ENCODE measurements around the gene SFXN5. TPM values are rescaled to one million over a fixed set of nuclear protein-coding genes. Genes with fewer than 3 reads are reported as not detected.

The SFXN5 gene
- total RNA-seq, 6 experiments from 2014 or later: 33.1 to 73.4 (median 56.6) TPM

GRCh38 chr2:72916743-72917137 is 154.8 kb downstream of the SFXN5 start:
- Histone ChIP-seq H3K27me3 (peaks cover 20 to 58% of the 10 kb centered on the region in 2 donors), H3K27ac (no peak overlapping the region), H3K4me3 (peak overlapping the region; percentile 18 to 46 (median 40)), H3K4me1 (peaks cover 0 to 34% (median 13%) of the 10 kb centered on the region in 4 donors), H3K36me3 (no peaks in the 10 kb centered on the region), H3K9me3 (no peaks in the 10 kb centered on the region)
- TF ChIP-seq POLR2A (IDR thresholded peaks at IDR 0.05): no peak
- no peak for TF ChIP-seq CTCF (IDR thresholded peaks at IDR 0.05)
- intact Hi-C loops (cut with DNase I): no loop called here
- 11% methylated on average over 3 of the region's 29 CpGs for whole genome bisulfite sequencing (ENCODE audit: insufficient coverage, low coverage, low lambda C conversion rate, missing lambda C conversion rate)
- ATAC-seq (peak in 3 of 4 donors; percentile 1 to 17 (median 5)), DNase-seq (no peak)

- Histone ChIP-seq H3K27ac (no peak overlapping the region), H3K4me3 (peak overlapping the region; percentile 18 to 46 (median 40)), H3K36me3 (no peaks in the 10 kb centered on the region), H3K4me1 (peaks cover 0 to 34% (median 13%) of the 10 kb centered on the region in 4 donors), H3K9me3 (no peaks in the 10 kb centered on the region), H3K27me3 (peaks cover 20 to 51% of the 10 kb centered on the region in 2 donors)
- 0% methylated on average over 12 of the region's 86 CpGs for WGBS (ENCODE audit: insufficient coverage, low coverage, low lambda C conversion rate, missing lambda C conversion rate)
- TF ChIP-seq CTCF (IDR thresholded peaks at IDR 0.05) (no peak), POLR2A (IDR thresholded peaks at IDR 0.05) (no peak)
- peak; percentile 66 to 83 (median 76) for DNase-seq
- ATAC-seq: peak; percentile 75 to 82 (median 80)
- intact Hi-C loops (cut with DNase I): no loop called here
Measured at GRCh38 chr2:72915907-72916742, 155.4 kb downstream of the SFXN5 start.

- no peak overlapping the region for H3K27ac ChIP-seq
- no peaks in the 10 kb centered on the region for H3K9me3 ChIP-seq
- DNase-seq (no peak), ATAC-seq (no peak)
- H3K4me1 ChIP-seq: peaks cover 0 to 33% (median 13%) of the 10 kb centered on the region in 4 donors
- no peaks in the 10 kb centered on the region for H3K36me3 ChIP-seq
- TF ChIP-seq CTCF (IDR thresholded peaks at IDR 0.05): no peak
- TF ChIP-seq POLR2A (IDR thresholded peaks at IDR 0.05): no peak
- peaks cover 17 to 49% of the 10 kb centered on the region in 2 donors for H3K27me3 ChIP-seq
- intact Hi-C loops (cut with DNase I): no loop called here
- peak overlapping the region; percentile 18 to 46 (median 39) for H3K4me3 ChIP-seq
- WGBS (ENCODE audit: insufficient coverage, low coverage, low lambda C conversion rate, missing lambda C conversion rate): 3% methylated on average over 15 of the region's 26 CpGs
Measured at GRCh38 chr2:72915320-72915906, 156.1 kb downstream of the SFXN5 start.

- H3K4me1 ChIP-seq: peaks cover 0 to 28% (median 13%) of the 10 kb centered on the region in 4 donors
- WGBS (ENCODE audit: insufficient coverage, low coverage, low lambda C conversion rate, missing lambda C conversion rate): 5% methylated on average over 17 of the region's 17 CpGs
- H3K4me3 ChIP-seq: no peak overlapping the region
- DNase-seq: no peak
- H3K9me3 ChIP-seq: no peaks in the 10 kb centered on the region
- H3K27ac ChIP-seq: no peak overlapping the region
- no peak for ATAC-seq
- H3K36me3 ChIP-seq: no peaks in the 10 kb centered on the region
- intact Hi-C loops (cut with DNase I): no loop called here
- peaks cover 10 to 48% of the 10 kb centered on the region in 2 donors for H3K27me3 ChIP-seq
- TF ChIP-seq POLR2A (IDR thresholded peaks at IDR 0.05): no peak
- no peak for TF ChIP-seq CTCF (IDR thresholded peaks at IDR 0.05)
Measured at GRCh38 chr2:72914589-72915319, 156.8 kb downstream of the SFXN5 start.

Data from right lobe of liver (tissue), 6 donors.